NAMALWA (cell line): Measurements from ENCODE around the gene RACGAP1.

ENCODE experiments used
- DNase-seq: peaks from one replicate; pipeline ENCODE4 v3.0.0-alpha.2; 2015; ENCODE audit warnings: low spot score

The RACGAP1 gene

GRCh38 chr12:49954863-49955830 is 70.1 kb downstream of the RACGAP1 start:
- DNase-seq = no peak

GRCh38 chr12:49953961-49954846 is 71.1 kb downstream of the RACGAP1 start:
- DNase-seq = no peak

- DNase-seq = no peak
These were observed 72.1 kb downstream of the RACGAP1 start for GRCh38 chr12:49953151-49953550.

- no peak for DNase-seq
These were observed 72.8 kb downstream of the RACGAP1 start for GRCh38 chr12:49952391-49953055.

GRCh38 chr12:49951411-49952240 is 73.7 kb downstream of the RACGAP1 start:
- no peak for DNase-seq

GRCh38 chr12:49950273-49951251 is 74.7 kb downstream of the RACGAP1 start, which contains the start of gene AQP2:
Gene AQP2 (plus strand): TSS chr12:49950737. CDS start chr12:49950831, 94 bp downstream.
- no peak for DNase-seq

GRCh38 chr12:49949866-49950265 is 75.4 kb downstream of the RACGAP1 start:
- DNase-seq = no peak

- no peak for DNase-seq
These were observed 76.1 kb downstream of the RACGAP1 start for GRCh38 chr12:49948866-49949845.

GRCh38 chr12:49947593-49948226 is 77.6 kb downstream of the RACGAP1 start:
- DNase-seq = no peak

- no peak for DNase-seq
These were observed 78.8 kb downstream of the RACGAP1 start for GRCh38 chr12:49946497-49946896.

- no peak for DNase-seq
These were observed 79.2 kb downstream of the RACGAP1 start for GRCh38 chr12:49946086-49946485.

- peak; percentile 78 for DNase-seq
These were observed 79.8 kb downstream of the RACGAP1 start for GRCh38 chr12:49945394-49946080.

- no peak for DNase-seq
These were observed 80.6 kb downstream of the RACGAP1 start for GRCh38 chr12:49944718-49945117.

GRCh38 chr12:49944046-49944445 is 81.2 kb downstream of the RACGAP1 start:
- DNase-seq = no peak

- no peak for DNase-seq
These were observed 81.7 kb downstream of the RACGAP1 start for GRCh38 chr12:49943625-49943960.

- DNase-seq = no peak
These were observed 82.2 kb downstream of the RACGAP1 start for GRCh38 chr12:49942921-49943624.

GRCh38 chr12:49942512-49942893 is 82.8 kb downstream of the RACGAP1 start:
- DNase-seq = no peak
